Fibroblast of villous mesenchyme (primary cell): ENCODE data around the gene LRRC14B. TPM values are rescaled to one million over a fixed set of nuclear protein-coding genes. Genes with fewer than 3 reads are reported as not detected.

Source experiments
- DNase-seq: peaks from one replicate; pipeline ENCODE4 v3.0.0-alpha.2; 2010; ENCODE audit warnings: low read depth
- H3K4me3 ChIP-seq: 2 replicates; pipeline ENCODE4 v1.5.1; 2011; ENCODE audit warnings: low read depth, mild to moderate bottlenecking, low read length
- CTCF ChIP-seq: IDR thresholded peaks from 2 replicates; pipeline ENCODE4 v1.5.1; 2012; ENCODE audit warnings: low read depth, mild to moderate bottlenecking, low read length; ENCODE audit not compliant: insufficient read depth
- total RNA-seq: library from RNA; depleted of rRNA; stranded (reverse); fragments of >200 nt; gene quantifications from 2 replicates; pipeline ENCODE4 v1.2.3, GENCODE V29; 2012

The LRRC14B gene
- total RNA-seq, 1 donor: not detected

- no peak for TF ChIP-seq CTCF
- DNase-seq: no peak
- no peak overlapping the region for H3K4me3 ChIP-seq
These were observed 9.7 kb upstream of the LRRC14B start for GRCh38 chr5:181566-181965.

GRCh38 chr5:182126-182525, 9.2 kb upstream of the LRRC14B start:
- no peak for TF ChIP-seq CTCF
- DNase-seq: no peak
- H3K4me3 ChIP-seq: no peak overlapping the region

GRCh38 chr5:184471-184870, 6.8 kb upstream of the LRRC14B start:
- no peak for TF ChIP-seq CTCF
- no peak for DNase-seq
- no peak overlapping the region for H3K4me3 ChIP-seq

- TF ChIP-seq CTCF: no peak
- H3K4me3 ChIP-seq: no peak overlapping the region
- peak; percentile 23 for DNase-seq
These were observed 5.9 kb upstream of the LRRC14B start for GRCh38 chr5:185095-186070.

- no peak for DNase-seq
- H3K4me3 ChIP-seq: no peak overlapping the region
- no peak for TF ChIP-seq CTCF
These were observed 4.9 kb upstream of the LRRC14B start for GRCh38 chr5:186091-187041.

GRCh38 chr5:187042-187431, 4.3 kb upstream of the LRRC14B start:
- no peak for TF ChIP-seq CTCF
- no peak overlapping the region for H3K4me3 ChIP-seq
- no peak for DNase-seq
